ENCODE results near the gene SLC25A21. TPM values are rescaled to one million over a fixed set of nuclear protein-coding genes. Genes with fewer than 3 reads are reported as not detected.

The SLC25A21 gene
- total and polyA plus RNA-seq, 2 experiments from 2014 or later, result 10.6 to 12.1 TPM

DNA sequence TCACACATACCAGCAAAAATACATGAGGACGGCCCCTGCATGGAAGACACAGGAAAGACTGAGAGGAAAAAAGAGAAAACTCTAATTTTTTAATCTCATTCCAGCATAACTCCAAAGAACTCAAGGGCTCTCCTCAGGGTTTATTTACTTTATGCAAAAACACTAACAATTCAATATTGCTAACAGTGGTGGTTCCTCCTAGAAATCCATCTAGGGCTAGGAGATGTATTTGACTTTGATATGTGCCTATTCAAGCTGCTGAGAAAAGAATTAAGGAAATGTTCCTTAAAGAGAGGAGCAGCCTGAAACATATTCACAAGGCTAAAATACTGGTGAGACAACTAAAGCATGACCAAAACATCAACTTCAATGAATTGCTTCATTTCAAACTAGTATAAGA is 57.0 kb downstream of the SLC25A21 start (continued):
- TF ChIP-seq, protein P1, sequence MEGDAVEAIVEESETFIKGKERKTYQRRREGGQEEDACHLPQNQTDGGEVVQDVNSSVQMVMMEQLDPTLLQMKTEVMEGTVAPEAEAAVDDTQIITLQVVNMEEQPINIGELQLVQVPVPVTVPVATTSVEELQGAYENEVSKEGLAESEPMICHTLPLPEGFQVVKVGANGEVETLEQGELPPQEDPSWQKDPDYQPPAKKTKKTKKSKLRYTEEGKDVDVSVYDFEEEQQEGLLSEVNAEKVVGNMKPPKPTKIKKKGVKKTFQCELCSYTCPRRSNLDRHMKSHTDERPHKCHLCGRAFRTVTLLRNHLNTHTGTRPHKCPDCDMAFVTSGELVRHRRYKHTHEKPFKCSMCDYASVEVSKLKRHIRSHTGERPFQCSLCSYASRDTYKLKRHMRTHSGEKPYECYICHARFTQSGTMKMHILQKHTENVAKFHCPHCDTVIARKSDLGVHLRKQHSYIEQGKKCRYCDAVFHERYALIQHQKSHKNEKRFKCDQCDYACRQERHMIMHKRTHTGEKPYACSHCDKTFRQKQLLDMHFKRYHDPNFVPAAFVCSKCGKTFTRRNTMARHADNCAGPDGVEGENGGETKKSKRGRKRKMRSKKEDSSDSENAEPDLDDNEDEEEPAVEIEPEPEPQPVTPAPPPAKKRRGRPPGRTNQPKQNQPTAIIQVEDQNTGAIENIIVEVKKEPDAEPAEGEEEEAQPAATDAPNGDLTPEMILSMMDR (conservative IDR thresholded peaks at IDR 0.05; ENCODE audit: low read depth in 2 of 2), result no peak
- TF ChIP-seq ZNF114 (CRISPR knock-in tag; IDR thresholded peaks at IDR 0.05), result no peak
- no peak for TF ChIP-seq NANOG (IDR thresholded peaks at IDR 0.05; ENCODE audit: borderline replicate concordance)
- no peak for TF ChIP-seq ZNF331 (CRISPR knock-in tag; IDR thresholded peaks at IDR 0.05; ENCODE audit: low read depth)
- TF ChIP-seq, protein P2, sequence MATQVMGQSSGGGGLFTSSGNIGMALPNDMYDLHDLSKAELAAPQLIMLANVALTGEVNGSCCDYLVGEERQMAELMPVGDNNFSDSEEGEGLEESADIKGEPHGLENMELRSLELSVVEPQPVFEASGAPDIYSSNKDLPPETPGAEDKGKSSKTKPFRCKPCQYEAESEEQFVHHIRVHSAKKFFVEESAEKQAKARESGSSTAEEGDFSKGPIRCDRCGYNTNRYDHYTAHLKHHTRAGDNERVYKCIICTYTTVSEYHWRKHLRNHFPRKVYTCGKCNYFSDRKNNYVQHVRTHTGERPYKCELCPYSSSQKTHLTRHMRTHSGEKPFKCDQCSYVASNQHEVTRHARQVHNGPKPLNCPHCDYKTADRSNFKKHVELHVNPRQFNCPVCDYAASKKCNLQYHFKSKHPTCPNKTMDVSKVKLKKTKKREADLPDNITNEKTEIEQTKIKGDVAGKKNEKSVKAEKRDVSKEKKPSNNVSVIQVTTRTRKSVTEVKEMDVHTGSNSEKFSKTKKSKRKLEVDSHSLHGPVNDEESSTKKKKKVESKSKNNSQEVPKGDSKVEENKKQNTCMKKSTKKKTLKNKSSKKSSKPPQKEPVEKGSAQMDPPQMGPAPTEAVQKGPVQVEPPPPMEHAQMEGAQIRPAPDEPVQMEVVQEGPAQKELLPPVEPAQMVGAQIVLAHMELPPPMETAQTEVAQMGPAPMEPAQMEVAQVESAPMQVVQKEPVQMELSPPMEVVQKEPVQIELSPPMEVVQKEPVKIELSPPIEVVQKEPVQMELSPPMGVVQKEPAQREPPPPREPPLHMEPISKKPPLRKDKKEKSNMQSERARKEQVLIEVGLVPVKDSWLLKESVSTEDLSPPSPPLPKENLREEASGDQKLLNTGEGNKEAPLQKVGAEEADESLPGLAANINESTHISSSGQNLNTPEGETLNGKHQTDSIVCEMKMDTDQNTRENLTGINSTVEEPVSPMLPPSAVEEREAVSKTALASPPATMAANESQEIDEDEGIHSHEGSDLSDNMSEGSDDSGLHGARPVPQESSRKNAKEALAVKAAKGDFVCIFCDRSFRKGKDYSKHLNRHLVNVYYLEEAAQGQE (IDR thresholded peaks at IDR 0.05; ENCODE audit: unreplicated experiment), result no peak
- TF ChIP-seq EZH2 (IDR thresholded peaks at IDR 0.05; ENCODE audit: low read depth, unreplicated experiment), result no peak
- TF ChIP-seq EZH2phosphoT487 (IDR thresholded peaks at IDR 0.05; ENCODE audit: unreplicated experiment), result no peak

DNA sequence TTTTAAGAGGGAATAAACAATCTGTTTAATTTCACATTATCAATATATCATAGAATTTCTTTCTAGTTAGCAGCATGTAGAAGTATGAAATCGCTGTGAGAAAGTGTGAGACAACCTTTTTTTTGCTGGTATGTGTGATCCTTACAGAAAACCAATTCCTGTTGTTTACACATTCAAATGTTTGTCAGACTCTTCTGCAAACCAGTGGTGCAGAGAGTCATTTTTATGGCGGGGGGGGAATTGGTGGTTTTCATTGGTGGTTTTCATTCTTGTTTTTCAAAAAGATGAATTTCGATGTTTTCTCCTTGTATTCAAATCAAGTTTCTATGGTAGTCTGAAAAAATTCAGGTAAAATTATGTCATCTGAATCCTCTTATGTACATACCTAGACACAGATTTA is 57.8 kb downstream of the SLC25A21 start:
- ATAC-seq (no peak), DNase-seq (ENCODE audit: low spot score) (no peak)
- Histone ChIP-seq H3K36me3 (ENCODE audit: insufficient read depth) (no peaks in the 10 kb centered on the region), H2AFZ (no peak overlapping the region), H3K79me2 (replicated peaks; ENCODE audit: insufficient read depth) (no peaks in the 10 kb centered on the region), H4K20me1 (replicated peaks; ENCODE audit: insufficient read depth) (no peaks in the 10 kb centered on the region), H3F3A (replicated peaks; ENCODE audit: low read depth) (no peaks in the 10 kb centered on the region), H3K27me3 (ENCODE audit: insufficient read depth) (no peaks in the 10 kb centered on the region), H3K4me3 (no peak overlapping the region), H3K9me2 (ENCODE audit: insufficient read depth) (no peaks in the 10 kb centered on the region), H3K4me2 (no peak overlapping the region), H3K4me1 (ENCODE audit: insufficient read depth) (peaks cover 8% of the 10 kb centered on the region; the same call in 1 of the 2 replicates), H3K27ac (ENCODE audit: low read depth) (no peak overlapping the region)
- no peak overlapping the region for H3K4me3 Mint-ChIP-seq
- H3K9me3 Mint-ChIP-seq, result peaks cover 5% of the 10 kb centered on the region; the same call in 2 of the 3 replicates
- peaks cover 22% of the 10 kb centered on the region for H3K4me1 Mint-ChIP-seq
- peaks cover 5% of the 10 kb centered on the region; the same call in 2 of the 3 replicates for H3K36me3 Mint-ChIP-seq (ENCODE audit: low read depth)
- no peak overlapping the region for H3K27ac Mint-ChIP-seq
- no peaks in the 10 kb centered on the region for H3K27me3 Mint-ChIP-seq (ENCODE audit: insufficient read depth, low read depth, poor library complexity)
- TF ChIP-seq JUNB (IDR thresholded peaks at IDR 0.05; ENCODE audit: unreplicated experiment), result no peak
- TF ChIP-seq NANOG (IDR thresholded peaks at IDR 0.05; ENCODE audit: borderline replicate concordance), result no peak
- TF ChIP-seq ZNF331 (CRISPR knock-in tag; IDR thresholded peaks at IDR 0.05; ENCODE audit: low read depth), result no peak
- TF ChIP-seq EZH2phosphoT487 (IDR thresholded peaks at IDR 0.05; ENCODE audit: unreplicated experiment), result no peak
- TF ChIP-seq, protein P1 (conservative IDR thresholded peaks at IDR 0.05; ENCODE audit: low read depth in 2 of 2), result no peak
- TF ChIP-seq, protein P3, sequence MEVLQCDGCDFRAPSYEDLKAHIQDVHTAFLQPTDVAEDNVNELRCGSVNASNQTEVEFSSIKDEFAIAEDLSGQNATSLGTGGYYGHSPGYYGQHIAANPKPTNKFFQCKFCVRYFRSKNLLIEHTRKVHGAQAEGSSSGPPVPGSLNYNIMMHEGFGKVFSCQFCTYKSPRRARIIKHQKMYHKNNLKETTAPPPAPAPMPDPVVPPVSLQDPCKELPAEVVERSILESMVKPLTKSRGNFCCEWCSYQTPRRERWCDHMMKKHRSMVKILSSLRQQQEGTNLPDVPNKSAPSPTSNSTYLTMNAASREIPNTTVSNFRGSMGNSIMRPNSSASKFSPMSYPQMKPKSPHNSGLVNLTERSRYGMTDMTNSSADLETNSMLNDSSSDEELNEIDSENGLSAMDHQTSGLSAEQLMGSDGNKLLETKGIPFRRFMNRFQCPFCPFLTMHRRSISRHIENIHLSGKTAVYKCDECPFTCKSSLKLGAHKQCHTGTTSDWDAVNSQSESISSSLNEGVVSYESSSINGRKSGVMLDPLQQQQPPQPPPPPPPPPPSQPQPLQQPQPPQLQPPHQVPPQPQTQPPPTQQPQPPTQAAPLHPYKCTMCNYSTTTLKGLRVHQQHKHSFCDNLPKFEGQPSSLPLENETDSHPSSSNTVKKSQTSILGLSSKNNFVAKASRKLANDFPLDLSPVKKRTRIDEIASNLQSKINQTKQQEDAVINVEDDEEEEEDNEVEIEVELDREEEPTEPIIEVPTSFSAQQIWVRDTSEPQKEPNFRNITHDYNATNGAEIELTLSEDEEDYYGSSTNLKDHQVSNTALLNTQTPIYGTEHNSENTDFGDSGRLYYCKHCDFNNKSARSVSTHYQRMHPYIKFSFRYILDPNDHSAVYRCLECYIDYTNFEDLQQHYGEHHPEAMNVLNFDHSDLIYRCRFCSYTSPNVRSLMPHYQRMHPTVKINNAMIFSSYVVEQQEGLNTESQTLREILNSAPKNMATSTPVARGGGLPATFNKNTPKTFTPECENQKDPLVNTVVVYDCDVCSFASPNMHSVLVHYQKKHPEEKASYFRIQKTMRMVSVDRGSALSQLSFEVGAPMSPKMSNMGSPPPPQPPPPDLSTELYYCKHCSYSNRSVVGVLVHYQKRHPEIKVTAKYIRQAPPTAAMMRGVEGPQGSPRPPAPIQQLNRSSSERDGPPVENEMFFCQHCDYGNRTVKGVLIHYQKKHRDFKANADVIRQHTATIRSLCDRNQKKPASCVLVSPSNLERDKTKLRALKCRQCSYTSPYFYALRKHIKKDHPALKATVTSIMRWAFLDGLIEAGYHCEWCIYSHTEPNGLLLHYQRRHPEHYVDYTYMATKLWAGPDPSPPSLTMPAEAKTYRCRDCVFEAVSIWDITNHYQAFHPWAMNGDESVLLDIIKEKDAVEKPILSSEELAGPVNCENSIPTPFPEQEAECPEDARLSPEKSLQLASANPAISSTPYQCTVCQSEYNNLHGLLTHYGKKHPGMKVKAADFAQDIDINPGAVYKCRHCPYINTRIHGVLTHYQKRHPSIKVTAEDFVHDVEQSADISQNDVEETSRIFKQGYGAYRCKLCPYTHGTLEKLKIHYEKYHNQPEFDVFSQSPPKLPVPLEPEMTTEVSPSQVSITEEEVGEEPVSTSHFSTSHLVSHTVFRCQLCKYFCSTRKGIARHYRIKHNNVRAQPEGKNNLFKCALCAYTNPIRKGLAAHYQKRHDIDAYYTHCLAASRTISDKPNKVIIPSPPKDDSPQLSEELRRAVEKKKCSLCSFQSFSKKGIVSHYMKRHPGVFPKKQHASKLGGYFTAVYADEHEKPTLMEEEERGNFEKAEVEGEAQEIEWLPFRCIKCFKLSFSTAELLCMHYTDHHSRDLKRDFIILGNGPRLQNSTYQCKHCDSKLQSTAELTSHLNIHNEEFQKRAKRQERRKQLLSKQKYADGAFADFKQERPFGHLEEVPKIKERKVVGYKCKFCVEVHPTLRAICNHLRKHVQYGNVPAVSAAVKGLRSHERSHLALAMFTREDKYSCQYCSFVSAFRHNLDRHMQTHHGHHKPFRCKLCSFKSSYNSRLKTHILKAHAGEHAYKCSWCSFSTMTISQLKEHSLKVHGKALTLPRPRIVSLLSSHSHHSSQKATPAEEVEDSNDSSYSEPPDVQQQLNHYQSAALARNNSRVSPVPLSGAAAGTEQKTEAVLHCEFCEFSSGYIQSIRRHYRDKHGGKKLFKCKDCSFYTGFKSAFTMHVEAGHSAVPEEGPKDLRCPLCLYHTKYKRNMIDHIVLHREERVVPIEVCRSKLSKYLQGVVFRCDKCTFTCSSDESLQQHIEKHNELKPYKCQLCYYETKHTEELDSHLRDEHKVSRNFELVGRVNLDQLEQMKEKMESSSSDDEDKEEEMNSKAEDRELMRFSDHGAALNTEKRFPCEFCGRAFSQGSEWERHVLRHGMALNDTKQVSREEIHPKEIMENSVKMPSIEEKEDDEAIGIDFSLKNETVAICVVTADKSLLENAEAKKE (CRISPR knock-in tag; IDR thresholded peaks at IDR 0.05), result no peak

Data from GM23338 (cell line).